GM12892 (cell line): ENCODE measurements around the gene ARSA.
"Not testable (repeated sequence)": the region's sequence is repeated elsewhere in the genome, so short reads cannot be mapped to it uniquely, and the experiment has no call there.

Experiments
- POLR2A ChIP-seq: IDR thresholded peaks from 2 replicates; pipeline ENCODE4 v1.6.1; 2011; ENCODE audit warnings: low read depth, low read length, control low read depth
- POLR2AphosphoS5 ChIP-seq: IDR thresholded peaks from 2 replicates; pipeline ENCODE4 v1.6.1; 2011; ENCODE audit warnings: low read depth, low read length, control low read depth

DNA sequence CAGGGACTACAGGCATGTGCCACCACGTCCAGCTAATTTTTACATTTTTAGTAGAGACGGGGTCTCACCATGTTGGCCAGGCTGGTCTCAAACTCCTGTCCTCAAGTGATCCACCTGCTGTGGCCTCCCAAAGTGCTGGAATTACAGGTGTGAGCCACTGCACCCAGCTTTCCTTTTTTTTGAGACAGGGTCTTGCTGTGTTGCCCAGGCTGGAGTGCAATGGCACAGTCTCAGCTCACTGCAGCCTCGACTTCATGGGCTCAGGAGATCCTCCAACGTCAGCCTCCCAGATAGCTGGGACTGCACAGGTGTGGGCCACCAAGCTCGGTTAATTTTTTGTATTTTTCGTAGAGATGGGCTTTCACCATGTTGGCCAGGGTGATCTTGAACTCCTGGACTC is 26.7 kb upstream of the ARSA start:
- TF ChIP-seq POLR2A, POLR2AphosphoS5: not testable (repeated sequence)
